ENCODE measurements around the gene HOXC13. TPM values are rescaled to one million over a fixed set of nuclear protein-coding genes. Genes with fewer than 3 reads are reported as not detected.

HOXC13 gene
- total and polyA plus RNA-seq, 2 experiments from 2014 or later: 0.10 TPM; not detected in 1

GRCh38 chr12:53944907-53945847, 6.5 kb downstream of the HOXC13 start:
- H3K4me1 Mint-ChIP-seq: peaks cover 10% of the 10 kb centered on the region
- H3K4me2 ChIP-seq: no peak overlapping the region
- peaks cover 29% of the 10 kb centered on the region for H3F3A ChIP-seq (replicated peaks; ENCODE audit: low read depth)
- H2AFZ ChIP-seq: no peak overlapping the region
- no peaks in the 10 kb centered on the region; the same call in 2 of the 3 replicates for H3K36me3 Mint-ChIP-seq (ENCODE audit: low read depth)
- peaks cover 72% of the 10 kb centered on the region for H4K20me1 ChIP-seq (replicated peaks; ENCODE audit: insufficient read depth)
- 0 out of 2 replicates have a peak overlapping the region, but pooled peaks have one; percentile 23 for H3K4me3 ChIP-seq
- H3K9me3 Mint-ChIP-seq: no peaks in the 10 kb centered on the region; the same call in 2 of the 3 replicates
- H3K27ac ChIP-seq (ENCODE audit: low read depth): no peak overlapping the region
- H3K27ac Mint-ChIP-seq: no peak overlapping the region
- no peaks in the 10 kb centered on the region for H3K9me2 ChIP-seq (ENCODE audit: insufficient read depth)
- TF ChIP-seq REST (IDR thresholded peaks at IDR 0.05; ENCODE audit: unreplicated experiment) (peak; percentile 20), ETS1 (IDR thresholded peaks at IDR 0.05) (no peak), STAT1 (IDR thresholded peaks at IDR 0.05; ENCODE audit: unreplicated experiment) (no peak), EZH2phosphoT487 (IDR thresholded peaks at IDR 0.05; ENCODE audit: unreplicated experiment) (peak; percentile 95), ZNF331 (CRISPR knock-in tag; IDR thresholded peaks at IDR 0.05; ENCODE audit: low read depth) (no peak), EZH2 (IDR thresholded peaks at IDR 0.05; ENCODE audit: low read depth, unreplicated experiment) (peak; percentile 94), CTCF (conservative IDR thresholded peaks at IDR 0.05; ENCODE audit: low read depth in 2 of 2) (peak; percentile 37 to 39; a peak in 3 of 4 replicates)
- H3K4me1 ChIP-seq (ENCODE audit: insufficient read depth): peaks cover 25% of the 10 kb centered on the region; the same call in 1 of the 2 replicates
- no peaks in the 10 kb centered on the region for H3K36me3 ChIP-seq (ENCODE audit: insufficient read depth)
- peak overlapping the region; percentile 21; the same call in 1 of the 3 replicates for H3K4me3 Mint-ChIP-seq
- ATAC-seq (peak; percentile 57), DNase-seq (ENCODE audit: low spot score) (peak; percentile 66)
- H3K79me2 ChIP-seq (replicated peaks; ENCODE audit: insufficient read depth): no peaks in the 10 kb centered on the region
- peaks cover 99% of the 10 kb centered on the region for H3K27me3 Mint-ChIP-seq (ENCODE audit: insufficient read depth, low read depth, poor library complexity)
- peaks cover 100% of the 10 kb centered on the region for H3K27me3 ChIP-seq (ENCODE audit: insufficient read depth)

Measured in GM23338 (cell line).